H1 (cell line): ENCODE results near the gene HSD17B2. TPM values are rescaled to one million over a fixed set of nuclear protein-coding genes. Genes with fewer than 3 reads are reported as not detected.

Source experiments
- BRCA1 ChIP-seq: IDR thresholded peaks from 2 replicates; pipeline ENCODE4 v1.6.1; 2012; ENCODE audit warnings: low read depth, low read length, improper control_type of control experiment
- CREB1 ChIP-seq: IDR thresholded peaks from 2 replicates; pipeline ENCODE4 v1.6.1; 2012; ENCODE audit warnings: inconsistent platforms
- HDAC2 ChIP-seq, 2 experiments: fragments of 300-600 bp in 1 of 2; sonication (generic) in 1 of 2; IDR thresholded peaks; 2 replicates each; pipeline ENCODE4 v1.6.1; 2011 to 2012; ENCODE audit warnings: low read depth in 2 of 2, low read length in 2 of 2, mild to moderate bottlenecking in 2 of 2, moderate library complexity in 2 of 2, borderline replicate concordance in 1 of 2, inconsistent platforms in 1 of 2
- HDAC6 ChIP-seq: IDR thresholded peaks from one replicate; pipeline ENCODE4 v1.7.1; 2012; ENCODE audit warnings: low read depth, mild to moderate bottlenecking, inconsistent platforms, low read length, moderate library complexity
- RXRA ChIP-seq: IDR thresholded peaks from 2 replicates; pipeline ENCODE4 v1.6.1; 2011; ENCODE audit warnings: low read depth, mild to moderate bottlenecking, low read length, moderate library complexity; ENCODE audit not compliant: insufficient read depth
- SIRT6 ChIP-seq: IDR thresholded peaks from one replicate; pipeline ENCODE4 v1.7.1; 2012; ENCODE audit warnings: low read length, inconsistent platforms
- polyA plus RNA-seq, 7 experiments: library from polyadenylated mRNA; depleted of rRNA in 3 of 7; stranded (reverse) in 5 of 7; unstranded in 2 of 7; fragments of >200 nt in 5 of 7; fragments of 200-250 nt in 2 of 7; gene quantifications; 1 replicate in 5 of 7; 2 replicates in 1 of 7; 4 replicates in 1 of 7; pipeline versions ENCODE4 v1.2.1 to v1.2.3, GENCODE V29; 2011 to 2013; ENCODE audit warnings: missing spikeins in 2 of 7, mixed read lengths in 2 of 7
- total RNA-seq: library from RNA; stranded (reverse); fragmentation: NEBNext Ultra II Directional; extraction: Animal tissue kit (Norgen Biotek cat#: 25700); gene quantifications from 2 replicates; pipeline ENCODE4 v1.2.1, GENCODE V29; 2021

HSD17B2 gene
- total and polyA plus RNA-seq, 2 of the 8 experiments (the other 6 are each of a cell fraction or from before 2014, with no cell fraction given), result not detected

DNA sequence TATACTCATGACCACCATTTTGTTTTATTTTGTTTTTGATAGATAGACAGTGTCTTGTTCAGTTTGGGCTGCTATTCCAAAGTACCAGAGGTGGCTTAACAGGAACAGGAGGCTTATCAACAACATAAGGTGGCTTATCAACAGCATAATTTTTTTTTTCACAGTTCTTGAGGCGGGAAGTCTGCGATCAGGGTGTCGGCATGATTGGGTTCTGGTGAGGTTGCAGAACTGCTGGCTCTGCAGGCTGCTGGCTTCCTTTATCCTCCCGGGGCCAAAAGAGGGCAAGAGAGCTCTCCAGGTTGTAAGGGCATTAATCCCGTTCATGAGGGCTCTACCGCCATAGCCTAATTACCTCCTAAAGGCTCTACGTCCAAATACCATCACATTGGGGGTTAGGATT lies 11.8 kb upstream of the HSD17B2 start (continued):
- TF ChIP-seq HDAC2 (IDR thresholded peaks at IDR 0.05; ENCODE audit: borderline replicate concordance in 1 of 2, low read depth in 2 of 2, low read length in 2 of 2) (no peak), HDAC6 (no peak), BRCA1 (no peak), SIRT6 (no peak), CREB1 (no peak), RXRA (no peak)
